ENCODE measurements around the gene POLR2J3.
"Not testable (repeated sequence)": the region's sequence is repeated elsewhere in the genome, so short reads cannot be mapped to it uniquely, and the experiment has no call there.

DNA sequence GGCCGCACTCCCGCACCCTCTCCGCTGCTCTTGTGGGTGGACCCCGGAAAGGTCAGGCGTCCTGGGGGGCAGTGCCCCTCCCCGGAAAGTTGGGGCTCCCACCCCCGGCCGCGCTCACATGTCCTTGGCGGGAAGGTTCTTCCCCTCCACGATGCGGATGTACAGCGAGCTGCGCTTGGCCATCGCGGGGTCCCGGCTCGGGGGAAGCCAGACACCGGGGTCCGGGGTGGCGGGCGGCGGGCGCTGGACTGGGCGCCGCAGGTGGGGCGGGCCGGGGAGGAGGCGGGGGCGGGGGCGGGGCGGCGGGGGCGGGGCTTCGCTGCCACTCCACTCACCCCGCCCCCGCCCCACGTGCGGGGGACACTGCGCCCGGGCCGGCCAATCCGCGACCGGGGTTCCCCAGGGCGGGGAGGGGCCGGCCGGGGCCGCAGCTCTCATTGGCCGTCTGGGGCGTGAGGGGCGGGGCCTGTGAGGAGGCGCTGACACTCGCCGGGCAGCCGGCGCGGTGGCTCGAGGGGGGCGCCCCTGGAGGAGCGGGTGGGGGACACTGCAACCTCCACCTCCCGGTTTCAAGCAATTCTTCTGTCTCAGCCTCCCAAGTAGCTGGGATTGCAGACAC is 44.2 kb upstream of the POLR2J3 start, which contains the start of gene RASA4:
- TF ChIP-seq POLR2A (IDR thresholded peaks at IDR 0.05), result not testable (repeated sequence)
- TF ChIP-seq, protein P1, sequence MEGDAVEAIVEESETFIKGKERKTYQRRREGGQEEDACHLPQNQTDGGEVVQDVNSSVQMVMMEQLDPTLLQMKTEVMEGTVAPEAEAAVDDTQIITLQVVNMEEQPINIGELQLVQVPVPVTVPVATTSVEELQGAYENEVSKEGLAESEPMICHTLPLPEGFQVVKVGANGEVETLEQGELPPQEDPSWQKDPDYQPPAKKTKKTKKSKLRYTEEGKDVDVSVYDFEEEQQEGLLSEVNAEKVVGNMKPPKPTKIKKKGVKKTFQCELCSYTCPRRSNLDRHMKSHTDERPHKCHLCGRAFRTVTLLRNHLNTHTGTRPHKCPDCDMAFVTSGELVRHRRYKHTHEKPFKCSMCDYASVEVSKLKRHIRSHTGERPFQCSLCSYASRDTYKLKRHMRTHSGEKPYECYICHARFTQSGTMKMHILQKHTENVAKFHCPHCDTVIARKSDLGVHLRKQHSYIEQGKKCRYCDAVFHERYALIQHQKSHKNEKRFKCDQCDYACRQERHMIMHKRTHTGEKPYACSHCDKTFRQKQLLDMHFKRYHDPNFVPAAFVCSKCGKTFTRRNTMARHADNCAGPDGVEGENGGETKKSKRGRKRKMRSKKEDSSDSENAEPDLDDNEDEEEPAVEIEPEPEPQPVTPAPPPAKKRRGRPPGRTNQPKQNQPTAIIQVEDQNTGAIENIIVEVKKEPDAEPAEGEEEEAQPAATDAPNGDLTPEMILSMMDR (IDR thresholded peaks at IDR 0.05), result not testable (repeated sequence)
